T-helper 9 cell (primary cell): ENCODE results near the gene MAGEB5.
"Not testable (repeated sequence)": the region's sequence is repeated elsewhere in the genome, so short reads cannot be mapped to it uniquely, and the experiment has no call there.

Source experiments
- DNase-seq: peaks from one replicate; pipeline ENCODE4 v3.0.0-alpha.2; 2020
- total RNA-seq, 2 donors: gene quantifications; one replicate each; lab custom pipeline; 2026; lab: John Stamatoyannopoulos, UW

MAGEB5 gene
- 0 reads per million in 2 donors for total RNA-seq

GRCh38 chrX:26215869-26216268, at the start of gene MAGEB5:
Gene MAGEB5 (plus strand): TSS chrX:26216169. CDS start chrX:26217302, 1,133 bp downstream.
- DNase-seq, result no peak

GRCh38 chrX:26192204-26192603, 23.8 kb upstream of the MAGEB5 start, which contains the start of gene MAGEB6:
Gene MAGEB6 (plus strand): TSS chrX:26192440. CDS start chrX:26193847, 1,407 bp downstream.
- DNase-seq, result no peak

GRCh38 chrX:26203561-26203960, 12.4 kb upstream of the MAGEB5 start:
- no peak for DNase-seq

GRCh38 chrX:26204717-26205116, 11.3 kb upstream of the MAGEB5 start:
- not testable (repeated sequence) for DNase-seq

GRCh38 chrX:26208012-26208411, 8.0 kb upstream of the MAGEB5 start:
- DNase-seq, result no peak

- no peak for DNase-seq
Observed at GRCh38 chrX:26219351-26219750, 3.4 kb downstream of the MAGEB5 start.

GRCh38 chrX:26234177-26234576, 18.2 kb downstream of the MAGEB5 start:
- no peak for DNase-seq

GRCh38 chrX:26253526-26253925, 37.6 kb downstream of the MAGEB5 start:
- DNase-seq, result no peak

GRCh38 chrX:26254436-26254835, 38.5 kb downstream of the MAGEB5 start:
- DNase-seq, result no peak

- no peak for DNase-seq
Observed at GRCh38 chrX:26262121-26262523, 46.2 kb downstream of the MAGEB5 start.
